Measurements from ENCODE around the gene ATP2C2. TPM values are rescaled to one million over a fixed set of nuclear protein-coding genes. Genes with fewer than 3 reads are reported as not detected.
A peak's percentile ranks its signal among the peaks of the same experiment; 100 is the strongest.

The ATP2C2 gene
- total RNA-seq, 1 donor from 2014 or later = not detected

DNA sequence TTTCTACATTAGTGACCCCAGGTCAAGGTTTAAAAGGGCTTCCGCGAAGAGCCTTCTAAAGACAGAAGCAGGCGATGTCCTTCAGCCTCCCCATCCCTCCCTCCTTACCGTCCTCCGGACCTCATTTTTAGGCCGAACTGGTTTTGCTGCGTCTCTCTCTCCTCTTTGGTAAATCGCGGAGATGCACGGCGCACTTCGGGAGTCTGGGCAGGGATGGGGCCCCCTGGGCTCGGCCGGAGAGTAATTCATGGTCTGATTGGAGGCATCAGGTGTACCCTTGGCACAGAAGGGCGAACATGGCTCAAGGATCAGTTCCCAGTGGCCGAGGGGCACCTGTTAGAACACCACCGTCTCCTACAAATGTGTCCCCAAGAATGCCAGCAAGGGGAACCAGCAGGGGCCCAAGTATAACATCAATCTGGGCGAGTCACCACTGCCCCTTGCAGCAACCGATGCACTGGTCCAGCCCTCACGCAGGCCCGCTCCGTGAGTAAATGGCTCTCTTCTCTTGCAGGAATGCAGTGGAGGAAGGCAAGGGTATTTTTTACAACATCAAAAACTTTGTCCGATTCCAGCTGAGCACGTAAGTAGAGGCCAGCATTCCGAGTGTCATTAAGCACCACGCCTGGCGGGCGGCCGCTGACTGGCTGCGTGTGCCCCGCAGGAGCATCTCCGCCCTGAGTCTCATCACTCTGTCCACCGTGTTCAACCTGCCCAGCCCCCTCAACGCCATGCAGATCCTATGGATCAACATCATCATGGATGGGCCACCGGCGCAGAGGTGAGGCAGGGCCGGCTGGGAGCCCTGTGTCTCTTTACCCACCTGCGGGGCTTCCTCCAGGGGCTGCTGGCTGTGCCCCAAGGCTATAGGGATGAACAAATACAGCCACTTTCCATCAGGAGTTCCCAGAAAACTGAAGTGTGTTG, 90.5 kb downstream of the ATP2C2 start:
- H3K4me3 ChIP-seq = no peak overlapping the region
- H3F3A ChIP-seq (ENCODE audit: low read depth) = no peaks in the 10 kb centered on the region
- peaks cover 5% of the 10 kb centered on the region for H3K27me3 Mint-ChIP-seq (ENCODE audit: insufficient read depth, low read depth)
- no peaks in the 10 kb centered on the region for H3K27me3 ChIP-seq
- no peaks in the 10 kb centered on the region for H4K20me1 ChIP-seq (ENCODE audit: low read depth)
- no peaks in the 10 kb centered on the region for H3K9me3 Mint-ChIP-seq
- no peak overlapping the region for H3K4me2 ChIP-seq
- H3K36me3 Mint-ChIP-seq = peaks cover 4% of the 10 kb centered on the region
- H3K9ac ChIP-seq = no peak overlapping the region
- H3K79me2 ChIP-seq (ENCODE audit: low read depth) = no peaks in the 10 kb centered on the region
- H3K4me3 Mint-ChIP-seq = no peak overlapping the region
- TF ChIP-seq EZH2phosphoT487 (IDR thresholded peaks at IDR 0.05) (no peak), EZH2 (IDR thresholded peaks at IDR 0.05) (no peak)
- TF ChIP-seq, protein P1, sequence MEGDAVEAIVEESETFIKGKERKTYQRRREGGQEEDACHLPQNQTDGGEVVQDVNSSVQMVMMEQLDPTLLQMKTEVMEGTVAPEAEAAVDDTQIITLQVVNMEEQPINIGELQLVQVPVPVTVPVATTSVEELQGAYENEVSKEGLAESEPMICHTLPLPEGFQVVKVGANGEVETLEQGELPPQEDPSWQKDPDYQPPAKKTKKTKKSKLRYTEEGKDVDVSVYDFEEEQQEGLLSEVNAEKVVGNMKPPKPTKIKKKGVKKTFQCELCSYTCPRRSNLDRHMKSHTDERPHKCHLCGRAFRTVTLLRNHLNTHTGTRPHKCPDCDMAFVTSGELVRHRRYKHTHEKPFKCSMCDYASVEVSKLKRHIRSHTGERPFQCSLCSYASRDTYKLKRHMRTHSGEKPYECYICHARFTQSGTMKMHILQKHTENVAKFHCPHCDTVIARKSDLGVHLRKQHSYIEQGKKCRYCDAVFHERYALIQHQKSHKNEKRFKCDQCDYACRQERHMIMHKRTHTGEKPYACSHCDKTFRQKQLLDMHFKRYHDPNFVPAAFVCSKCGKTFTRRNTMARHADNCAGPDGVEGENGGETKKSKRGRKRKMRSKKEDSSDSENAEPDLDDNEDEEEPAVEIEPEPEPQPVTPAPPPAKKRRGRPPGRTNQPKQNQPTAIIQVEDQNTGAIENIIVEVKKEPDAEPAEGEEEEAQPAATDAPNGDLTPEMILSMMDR (IDR thresholded peaks at IDR 0.05) = no peak
- H2AFZ ChIP-seq (replicated peaks) = no peak overlapping the region
- no peak overlapping the region for H3K27ac ChIP-seq
- no peaks in the 10 kb centered on the region for H3K9me3 ChIP-seq (ENCODE audit: low read depth)
- DNase-seq (ENCODE audit: low spot score) = no peak
- H3K36me3 ChIP-seq = no peaks in the 10 kb centered on the region
- H3K27ac Mint-ChIP-seq = peak overlapping the region; percentile 29
- H3K4me1 Mint-ChIP-seq = no peaks in the 10 kb centered on the region
- no peaks in the 10 kb centered on the region for H3K4me1 ChIP-seq

DNA sequence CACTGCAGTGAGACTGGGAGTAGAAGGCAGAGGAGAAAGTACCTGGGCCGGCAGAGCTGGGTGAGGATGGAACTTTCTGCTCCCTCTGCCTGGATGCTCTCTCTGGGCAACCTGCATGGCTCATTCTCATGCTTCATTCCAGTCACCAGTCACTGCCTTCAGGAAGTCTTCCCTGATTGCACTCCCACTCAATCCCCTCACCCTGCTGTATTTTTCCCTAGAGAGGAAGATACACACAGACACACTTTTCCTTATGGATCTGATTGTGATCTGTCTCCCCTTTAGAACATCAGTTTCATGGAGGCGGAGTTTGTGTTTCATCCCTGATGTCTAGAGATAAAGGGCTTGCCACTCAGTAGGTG, 91.2 kb downstream of the ATP2C2 start:
- H3K36me3 Mint-ChIP-seq = peaks cover 4% of the 10 kb centered on the region
- TF ChIP-seq EZH2phosphoT487 (IDR thresholded peaks at IDR 0.05) = no peak
- TF ChIP-seq, protein P1 (IDR thresholded peaks at IDR 0.05) = no peak
- no peak for TF ChIP-seq EZH2 (IDR thresholded peaks at IDR 0.05)
- no peaks in the 10 kb centered on the region for H3K9me3 ChIP-seq (ENCODE audit: low read depth)
- no peak overlapping the region for H3K4me3 Mint-ChIP-seq
- no peaks in the 10 kb centered on the region for H3K27me3 ChIP-seq
- H3K4me1 Mint-ChIP-seq = no peaks in the 10 kb centered on the region
- H4K20me1 ChIP-seq (ENCODE audit: low read depth) = no peaks in the 10 kb centered on the region
- H3F3A ChIP-seq (ENCODE audit: low read depth) = no peaks in the 10 kb centered on the region
- H3K79me2 ChIP-seq (ENCODE audit: low read depth) = no peaks in the 10 kb centered on the region
- peaks cover 5% of the 10 kb centered on the region for H3K27me3 Mint-ChIP-seq (ENCODE audit: insufficient read depth, low read depth)
- H2AFZ ChIP-seq (replicated peaks) = no peak overlapping the region
- H3K4me3 ChIP-seq = no peak overlapping the region
- H3K27ac Mint-ChIP-seq = no peak overlapping the region
- DNase-seq (ENCODE audit: low spot score) = no peak
- H3K36me3 ChIP-seq = no peaks in the 10 kb centered on the region
- no peak overlapping the region for H3K27ac ChIP-seq
- H3K4me2 ChIP-seq = no peak overlapping the region
- no peak overlapping the region for H3K9ac ChIP-seq
- no peaks in the 10 kb centered on the region for H3K9me3 Mint-ChIP-seq
- no peaks in the 10 kb centered on the region for H3K4me1 ChIP-seq

- TF ChIP-seq, protein P1 (IDR thresholded peaks at IDR 0.05) = no peak
- no peak for TF ChIP-seq EZH2phosphoT487 (IDR thresholded peaks at IDR 0.05)
- TF ChIP-seq EZH2 (IDR thresholded peaks at IDR 0.05) = no peak
- Histone ChIP-seq H2AFZ (replicated peaks) (no peak overlapping the region), H3K4me2 (no peak overlapping the region), H3K4me3 (no peak overlapping the region), H3F3A (ENCODE audit: low read depth) (no peaks in the 10 kb centered on the region), H3K27ac (no peak overlapping the region), H3K36me3 (no peaks in the 10 kb centered on the region), H3K27me3 (no peaks in the 10 kb centered on the region), H3K4me1 (no peaks in the 10 kb centered on the region), H3K9ac (no peak overlapping the region), H3K9me3 (ENCODE audit: low read depth) (no peaks in the 10 kb centered on the region), H4K20me1 (ENCODE audit: low read depth) (no peaks in the 10 kb centered on the region), H3K79me2 (ENCODE audit: low read depth) (no peaks in the 10 kb centered on the region)
- Mint-ChIP-seq H3K9me3 (no peaks in the 10 kb centered on the region), H3K36me3 (peaks cover 9% of the 10 kb centered on the region), H3K4me3 (no peak overlapping the region), H3K4me1 (no peaks in the 10 kb centered on the region), H3K27ac (no peak overlapping the region), H3K27me3 (ENCODE audit: insufficient read depth, low read depth) (peaks cover 5% of the 10 kb centered on the region)
- DNase-seq (ENCODE audit: low spot score) = no peak
Measured at GRCh38 chr16:84459941-84460405, 91.6 kb downstream of the ATP2C2 start.

Data from neural progenitor cell (in vitro differentiated cells).